ENCODE data around the gene SMARCD3.

Gene SMARCD3

GRCh38 chr7:151261529-151261928, 13.0 kb upstream of the SMARCD3 start:
- no peaks in the 10 kb centered on the region for H3K36me3 ChIP-seq (ENCODE audit: insufficient read depth, low read length)
- no peaks in the 10 kb centered on the region for H3K9me3 ChIP-seq (ENCODE audit: low read length)
- no peaks in the 10 kb centered on the region for H3K79me2 ChIP-seq (ENCODE audit: insufficient read depth, low read length)
- no peak overlapping the region for H3K9ac ChIP-seq (ENCODE audit: low read length)
- H3K27ac ChIP-seq (ENCODE audit: low read depth, low read length, poor library complexity, severe bottlenecking): no peak overlapping the region
- H4K20me1 ChIP-seq (ENCODE audit: insufficient read depth, low read length): no peaks in the 10 kb centered on the region
- H3K4me1 ChIP-seq (ENCODE audit: insufficient read depth, low read length, severe bottlenecking): no peaks in the 10 kb centered on the region
- no peak overlapping the region for H2AFZ ChIP-seq (ENCODE audit: low read length)
- H3K4me2 ChIP-seq (ENCODE audit: low read length): no peak overlapping the region
- no peak overlapping the region for H3K4me3 ChIP-seq (ENCODE audit: low read depth, low read length, poor library complexity, severe bottlenecking)
- H3K9me2 ChIP-seq (ENCODE audit: low read depth, low read length): no peaks in the 10 kb centered on the region
- TF ChIP-seq CTCF (IDR thresholded peaks at IDR 0.05; ENCODE audit: low read length) (no peak), EZH2 (IDR thresholded peaks at IDR 0.05; ENCODE audit: borderline replicate concordance, low read length) (no peak)
- peaks cover 26% of the 10 kb centered on the region for H3K27me3 ChIP-seq (ENCODE audit: insufficient read depth, low read length)
- no peaks in the 10 kb centered on the region for H3F3A ChIP-seq (ENCODE audit: insufficient read depth, low read length)

GRCh38 chr7:151260883-151261282, 12.4 kb upstream of the SMARCD3 start:
- H3K36me3 ChIP-seq (ENCODE audit: insufficient read depth, low read length): no peaks in the 10 kb centered on the region
- no peak overlapping the region for H3K4me2 ChIP-seq (ENCODE audit: low read length)
- H3K4me1 ChIP-seq (ENCODE audit: insufficient read depth, low read length, severe bottlenecking): no peaks in the 10 kb centered on the region
- H3K27me3 ChIP-seq (ENCODE audit: insufficient read depth, low read length): peaks cover 26% of the 10 kb centered on the region
- no peak overlapping the region for H3K27ac ChIP-seq (ENCODE audit: low read depth, low read length, poor library complexity, severe bottlenecking)
- H3K9me3 ChIP-seq (ENCODE audit: low read length): no peaks in the 10 kb centered on the region
- no peak overlapping the region for H2AFZ ChIP-seq (ENCODE audit: low read length)
- H3K9me2 ChIP-seq (ENCODE audit: low read depth, low read length): no peaks in the 10 kb centered on the region
- H3F3A ChIP-seq (ENCODE audit: insufficient read depth, low read length): no peaks in the 10 kb centered on the region
- no peak overlapping the region for H3K4me3 ChIP-seq (ENCODE audit: low read depth, low read length, poor library complexity, severe bottlenecking)
- TF ChIP-seq EZH2 (IDR thresholded peaks at IDR 0.05; ENCODE audit: borderline replicate concordance, low read length): no peak
- TF ChIP-seq CTCF (IDR thresholded peaks at IDR 0.05; ENCODE audit: low read length): no peak
- H3K9ac ChIP-seq (ENCODE audit: low read length): no peak overlapping the region
- H4K20me1 ChIP-seq (ENCODE audit: insufficient read depth, low read length): no peaks in the 10 kb centered on the region
- H3K79me2 ChIP-seq (ENCODE audit: insufficient read depth, low read length): no peaks in the 10 kb centered on the region

- H3K79me2 ChIP-seq (ENCODE audit: insufficient read depth, low read length): no peaks in the 10 kb centered on the region
- no peak overlapping the region for H3K27ac ChIP-seq (ENCODE audit: low read depth, low read length, poor library complexity, severe bottlenecking)
- no peak overlapping the region for H3K4me3 ChIP-seq (ENCODE audit: low read depth, low read length, poor library complexity, severe bottlenecking)
- H3K9me3 ChIP-seq (ENCODE audit: low read length): no peaks in the 10 kb centered on the region
- no peaks in the 10 kb centered on the region for H3F3A ChIP-seq (ENCODE audit: insufficient read depth, low read length)
- no peak overlapping the region for H3K9ac ChIP-seq (ENCODE audit: low read length)
- no peak for TF ChIP-seq EZH2 (IDR thresholded peaks at IDR 0.05; ENCODE audit: borderline replicate concordance, low read length)
- TF ChIP-seq CTCF (IDR thresholded peaks at IDR 0.05; ENCODE audit: low read length): no peak
- no peaks in the 10 kb centered on the region for H3K36me3 ChIP-seq (ENCODE audit: insufficient read depth, low read length)
- H2AFZ ChIP-seq (ENCODE audit: low read length): no peak overlapping the region
- H3K27me3 ChIP-seq (ENCODE audit: insufficient read depth, low read length): peaks cover 26% of the 10 kb centered on the region
- no peaks in the 10 kb centered on the region for H3K4me1 ChIP-seq (ENCODE audit: insufficient read depth, low read length, severe bottlenecking)
- no peaks in the 10 kb centered on the region for H3K9me2 ChIP-seq (ENCODE audit: low read depth, low read length)
- H4K20me1 ChIP-seq (ENCODE audit: insufficient read depth, low read length): no peaks in the 10 kb centered on the region
- no peak overlapping the region for H3K4me2 ChIP-seq (ENCODE audit: low read length)
Observed at GRCh38 chr7:151260471-151260870, 12.0 kb upstream of the SMARCD3 start.
